HCT116 (cell line): ENCODE measurements around the gene USP28.

Source experiments
- CEBPB ChIP-seq: IDR thresholded peaks from 2 replicates; pipeline ENCODE4 v1.6.1; 2012; ENCODE audit warnings: low read depth
- EGR1 ChIP-seq: IDR thresholded peaks from 2 replicates; pipeline ENCODE4 v1.6.1; 2012; ENCODE audit warnings: low read depth
- ELF1 ChIP-seq: IDR thresholded peaks from 2 replicates; pipeline ENCODE4 v1.6.1; 2012; ENCODE audit warnings: low read depth, borderline replicate concordance
- EZH2 ChIP-seq: fragments of 200-600 bp; sonication (generic); IDR thresholded peaks from 2 replicates; pipeline ENCODE4 v1.6.1; 2017; ENCODE audit warnings: antibody characterized with exemption, mixed run types
- EZH2phosphoT487 ChIP-seq: fragments of 200-600 bp; IDR thresholded peaks from 2 replicates; pipeline ENCODE4 v1.6.1; 2018; ENCODE audit warnings: antibody characterized with exemption, borderline replicate concordance
- JUND ChIP-seq: IDR thresholded peaks from 2 replicates; pipeline ENCODE4 v1.6.1; 2012
- POLR2A ChIP-seq: IDR thresholded peaks from 2 replicates; pipeline ENCODE4 v1.7.0; 2011; ENCODE audit warnings: borderline replicate concordance; ENCODE audit not compliant: insufficient read depth, insufficient read length; ENCODE audit errors: extremely low read depth
- POLR2AphosphoS5 ChIP-seq: IDR thresholded peaks from 2 replicates; pipeline ENCODE4 v1.6.1; 2011; ENCODE audit warnings: mild to moderate bottlenecking, low read depth, low read length, moderate library complexity
- SP1 ChIP-seq: IDR thresholded peaks from 2 replicates; pipeline ENCODE4 v1.6.1; 2012; ENCODE audit warnings: low read depth
- SRF ChIP-seq: IDR thresholded peaks from 2 replicates; pipeline ENCODE4 v1.6.1; 2012; ENCODE audit warnings: low read depth
- YY1 ChIP-seq: IDR thresholded peaks from 2 replicates; pipeline ENCODE4 v1.6.1; 2011; ENCODE audit warnings: low read length, low read depth, moderate library complexity, mild to moderate bottlenecking; ENCODE audit not compliant: insufficient replicate concordance; ENCODE audit errors: extremely low read depth
- ZNF274 ChIP-seq: fragments of 200-500 bp; sonication (Bioruptor generic); IDR thresholded peaks from 2 replicates; pipeline ENCODE4 v1.6.1; 2014; ENCODE audit warnings: mild to moderate bottlenecking, low read depth, low read length, inconsistent platforms
- TF ChIP-seq, protein P1 (sequence below): IDR thresholded peaks from 2 replicates; pipeline ENCODE4 v1.6.1; 2012; ENCODE audit warnings: low read depth
- TF ChIP-seq, protein P2 (sequence below), 3 experiments: fragments of 200-600 bp in 1 of 3; sonication (generic) in 1 of 3; IDR thresholded peaks in 2 of 3; conservative IDR thresholded peaks in 1 of 3; 2 replicates each; pipeline ENCODE4 v1.5.1; 2012 to 2017; ENCODE audit warnings: low read depth in 2 of 3, low read length in 2 of 3, antibody characterized with exemption in 1 of 3, borderline replicate concordance in 1 of 3, control low read depth in 1 of 3, mild to moderate bottlenecking in 1 of 3, mixed read lengths in 1 of 3, mixed run types in 1 of 3, moderate library complexity in 1 of 3; ENCODE audit not compliant: insufficient read depth in 1 of 3

DNA sequence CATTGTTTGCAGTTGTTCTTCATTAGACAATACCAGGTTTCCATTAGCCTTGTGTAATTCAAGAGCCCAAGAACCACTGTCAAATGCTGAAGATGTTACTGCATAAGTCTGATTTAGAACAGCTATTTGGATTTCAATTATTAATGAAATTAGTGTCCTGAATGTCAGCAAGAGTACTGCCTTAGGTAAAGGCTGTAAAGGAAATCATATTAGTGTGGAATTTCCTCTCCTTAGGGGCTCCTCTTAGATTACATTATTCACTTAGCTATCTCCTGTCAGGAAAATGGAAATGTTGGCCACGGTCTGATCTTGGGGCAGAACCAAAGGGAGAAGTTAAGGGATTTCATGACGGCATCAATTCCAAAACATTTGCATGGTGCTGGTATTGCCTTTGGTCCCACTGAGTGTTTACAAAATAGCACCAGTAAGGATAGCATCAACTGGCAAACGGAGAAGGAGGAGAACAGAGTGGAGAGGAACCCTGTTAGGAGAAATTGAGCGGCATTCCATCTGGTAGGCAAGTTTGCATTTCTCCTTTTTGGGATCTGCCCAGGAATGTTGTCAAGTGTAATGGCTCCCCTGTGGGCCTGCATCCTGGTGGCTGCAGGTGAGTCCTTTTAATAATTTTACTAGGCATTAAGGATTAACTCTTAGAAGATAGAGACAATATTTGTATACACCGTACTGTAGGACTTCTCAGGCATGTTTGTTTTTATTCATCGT is 29.2 kb upstream of the USP28 start, which contains the start of gene HTR3B:
- TF ChIP-seq, protein P1, sequence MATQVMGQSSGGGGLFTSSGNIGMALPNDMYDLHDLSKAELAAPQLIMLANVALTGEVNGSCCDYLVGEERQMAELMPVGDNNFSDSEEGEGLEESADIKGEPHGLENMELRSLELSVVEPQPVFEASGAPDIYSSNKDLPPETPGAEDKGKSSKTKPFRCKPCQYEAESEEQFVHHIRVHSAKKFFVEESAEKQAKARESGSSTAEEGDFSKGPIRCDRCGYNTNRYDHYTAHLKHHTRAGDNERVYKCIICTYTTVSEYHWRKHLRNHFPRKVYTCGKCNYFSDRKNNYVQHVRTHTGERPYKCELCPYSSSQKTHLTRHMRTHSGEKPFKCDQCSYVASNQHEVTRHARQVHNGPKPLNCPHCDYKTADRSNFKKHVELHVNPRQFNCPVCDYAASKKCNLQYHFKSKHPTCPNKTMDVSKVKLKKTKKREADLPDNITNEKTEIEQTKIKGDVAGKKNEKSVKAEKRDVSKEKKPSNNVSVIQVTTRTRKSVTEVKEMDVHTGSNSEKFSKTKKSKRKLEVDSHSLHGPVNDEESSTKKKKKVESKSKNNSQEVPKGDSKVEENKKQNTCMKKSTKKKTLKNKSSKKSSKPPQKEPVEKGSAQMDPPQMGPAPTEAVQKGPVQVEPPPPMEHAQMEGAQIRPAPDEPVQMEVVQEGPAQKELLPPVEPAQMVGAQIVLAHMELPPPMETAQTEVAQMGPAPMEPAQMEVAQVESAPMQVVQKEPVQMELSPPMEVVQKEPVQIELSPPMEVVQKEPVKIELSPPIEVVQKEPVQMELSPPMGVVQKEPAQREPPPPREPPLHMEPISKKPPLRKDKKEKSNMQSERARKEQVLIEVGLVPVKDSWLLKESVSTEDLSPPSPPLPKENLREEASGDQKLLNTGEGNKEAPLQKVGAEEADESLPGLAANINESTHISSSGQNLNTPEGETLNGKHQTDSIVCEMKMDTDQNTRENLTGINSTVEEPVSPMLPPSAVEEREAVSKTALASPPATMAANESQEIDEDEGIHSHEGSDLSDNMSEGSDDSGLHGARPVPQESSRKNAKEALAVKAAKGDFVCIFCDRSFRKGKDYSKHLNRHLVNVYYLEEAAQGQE, result no peak
- TF ChIP-seq, protein P2, sequence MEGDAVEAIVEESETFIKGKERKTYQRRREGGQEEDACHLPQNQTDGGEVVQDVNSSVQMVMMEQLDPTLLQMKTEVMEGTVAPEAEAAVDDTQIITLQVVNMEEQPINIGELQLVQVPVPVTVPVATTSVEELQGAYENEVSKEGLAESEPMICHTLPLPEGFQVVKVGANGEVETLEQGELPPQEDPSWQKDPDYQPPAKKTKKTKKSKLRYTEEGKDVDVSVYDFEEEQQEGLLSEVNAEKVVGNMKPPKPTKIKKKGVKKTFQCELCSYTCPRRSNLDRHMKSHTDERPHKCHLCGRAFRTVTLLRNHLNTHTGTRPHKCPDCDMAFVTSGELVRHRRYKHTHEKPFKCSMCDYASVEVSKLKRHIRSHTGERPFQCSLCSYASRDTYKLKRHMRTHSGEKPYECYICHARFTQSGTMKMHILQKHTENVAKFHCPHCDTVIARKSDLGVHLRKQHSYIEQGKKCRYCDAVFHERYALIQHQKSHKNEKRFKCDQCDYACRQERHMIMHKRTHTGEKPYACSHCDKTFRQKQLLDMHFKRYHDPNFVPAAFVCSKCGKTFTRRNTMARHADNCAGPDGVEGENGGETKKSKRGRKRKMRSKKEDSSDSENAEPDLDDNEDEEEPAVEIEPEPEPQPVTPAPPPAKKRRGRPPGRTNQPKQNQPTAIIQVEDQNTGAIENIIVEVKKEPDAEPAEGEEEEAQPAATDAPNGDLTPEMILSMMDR (IDR thresholded peaks at IDR 0.05 in 2 of 3, conservative IDR thresholded peaks at IDR 0.05 in 1 of 3; ENCODE audit: borderline replicate concordance in 1 of 3, insufficient read depth in 1 of 3, low read depth in 2 of 3, low read length in 2 of 3), result no peak
- TF ChIP-seq EZH2, result no peak
- TF ChIP-seq POLR2A, result no peak
- TF ChIP-seq SP1, result no peak
- no peak for TF ChIP-seq EZH2phosphoT487
- TF ChIP-seq EGR1, result no peak
- no peak for TF ChIP-seq POLR2AphosphoS5
- TF ChIP-seq CEBPB, result no peak
- TF ChIP-seq JUND, result no peak
- TF ChIP-seq YY1, result no peak
- no peak for TF ChIP-seq ELF1
- no peak for TF ChIP-seq SRF
- no peak for TF ChIP-seq ZNF274
